SK-N-MC (cell line): ENCODE results near the gene DDX1.
"Not testable (repeated sequence)": the region's sequence is repeated elsewhere in the genome, so short reads cannot be mapped to it uniquely, and the experiment has no call there.

Source experiments
- DNase-seq: peaks from one replicate; pipeline ENCODE4 v3.0.0-alpha.2; 2011; ENCODE audit warnings: low read depth, low spot score
- H3K27ac ChIP-seq: fragments of 200-600 bp; sonication (generic); 2 replicates; pipeline ENCODE4 v1.5.1; 2016; ENCODE audit warnings: mixed run types
- H3K36me3 ChIP-seq: fragments of 200-600 bp; sonication (generic); 2 replicates; pipeline ENCODE4 v1.6.1; 2017; ENCODE audit warnings: antibody characterized with exemption, low read length, mixed read lengths; ENCODE audit not compliant: insufficient read depth
- H3K4me3 ChIP-seq: fragments of 200-600 bp; sonication (generic); 2 replicates; pipeline ENCODE4 v1.5.1; 2016
- H3K9ac ChIP-seq: fragments of 200-600 bp; sonication (generic); 2 replicates; pipeline ENCODE4 v1.8.0; 2017; ENCODE audit warnings: mixed run types, mixed read lengths; ENCODE audit not compliant: insufficient read length
- H3K9me3 ChIP-seq: fragments of 200-600 bp; sonication (generic); 2 replicates; pipeline ENCODE4 v1.6.1; 2017; ENCODE audit warnings: low read depth, mild to moderate bottlenecking, antibody characterized with exemption, low read length, moderate library complexity, mixed read lengths
- EZH2 ChIP-seq: fragments of 200-600 bp; sonication (generic); IDR thresholded peaks from one replicate; pipeline ENCODE4 v1.6.1; 2017; ENCODE audit warnings: antibody characterized with exemption
- FOXP2 ChIP-seq: optimal IDR thresholded peaks from 2 replicates; pipeline ENCODE3; 2011; ENCODE audit warnings: mild to moderate bottlenecking, moderate library complexity; ENCODE audit not compliant: insufficient read depth; ENCODE audit errors: extremely low read length, control extremely low read depth
- POLR2AphosphoS5 ChIP-seq: IDR thresholded peaks from 2 replicates; pipeline ENCODE4 v1.6.1; 2012; ENCODE audit warnings: mild to moderate bottlenecking, low read depth, low read length, borderline replicate concordance

DDX1 gene

GRCh38 chr2:15591692-15592463 lies at the start of gene DDX1:
TSS of gene DDX1 (plus strand) at chr2:15591868. CDS start at chr2:15591934, 66 bp downstream.
- TF ChIP-seq EZH2, result no peak
- TF ChIP-seq POLR2AphosphoS5, result peak; percentile 92
- peak within 1 kb of the TSS; percentile 93 for H3K9ac ChIP-seq
- no peaks in the 10 kb centered on the region for H3K9me3 ChIP-seq
- peak within 1 kb of the TSS; percentile 62 for H3K27ac ChIP-seq
- H3K4me3 ChIP-seq, result peak within 1 kb of the TSS; percentile 84
- peaks cover 25% of the 10 kb centered on the region for H3K36me3 ChIP-seq
- no peak for DNase-seq

- not testable (repeated sequence) for H3K9ac ChIP-seq, H3K9me3 ChIP-seq, H3K36me3 ChIP-seq, H3K4me3 ChIP-seq, DNase-seq, H3K27ac ChIP-seq
Measured at GRCh38 chr2:15542269-15542668, 49.4 kb upstream of the DDX1 start.

- Histone ChIP-seq H3K9ac (no peak overlapping the region), H3K9me3 (no peaks in the 10 kb centered on the region), H3K4me3 (no peak overlapping the region), H3K36me3 (0 out of 2 replicates have a peak, but pooled peaks cover 3% of the 10 kb centered on the region), H3K27ac (no peak overlapping the region)
- TF ChIP-seq POLR2AphosphoS5, result no peak
- no peak for TF ChIP-seq FOXP2
- no peak for DNase-seq
Measured at GRCh38 chr2:15543053-15543452, 48.6 kb upstream of the DDX1 start.

GRCh38 chr2:15543541-15543940 lies 48.1 kb upstream of the DDX1 start:
- no peak for DNase-seq
- peaks cover 3% of the 10 kb centered on the region; the same call in 1 of the 2 replicates for H3K36me3 ChIP-seq
- TF ChIP-seq FOXP2 (no peak), POLR2AphosphoS5 (no peak)

GRCh38 chr2:15544227-15544626 lies 47.4 kb upstream of the DDX1 start:
- Histone ChIP-seq H3K9me3 (no peaks in the 10 kb centered on the region), H3K36me3 (peaks cover 5% of the 10 kb centered on the region; the same call in 1 of the 2 replicates), H3K9ac (no peak overlapping the region), H3K4me3 (no peak overlapping the region), H3K27ac (no peak overlapping the region)
- no peak for TF ChIP-seq FOXP2
- no peak for TF ChIP-seq EZH2
- no peak for TF ChIP-seq POLR2AphosphoS5
- DNase-seq, result no peak

More at GRCh38 chr2:15543541-15543940, 48.1 kb upstream of the DDX1 start:
- H3K9me3 ChIP-seq, result no peaks in the 10 kb centered on the region
- no peak overlapping the region for H3K9ac ChIP-seq
- no peak overlapping the region for H3K27ac ChIP-seq
- H3K4me3 ChIP-seq, result no peak overlapping the region

- Histone ChIP-seq H3K27ac (no peak overlapping the region), H3K4me3 (no peak overlapping the region), H3K9me3 (no peaks in the 10 kb centered on the region), H3K36me3 (peaks cover 9% of the 10 kb centered on the region; the same call in 1 of the 2 replicates), H3K9ac (no peak overlapping the region)
- no peak for TF ChIP-seq EZH2
- TF ChIP-seq POLR2AphosphoS5, result no peak
- TF ChIP-seq FOXP2, result no peak
- DNase-seq, result no peak
Measured at GRCh38 chr2:15546297-15547098, 45.2 kb upstream of the DDX1 start.

GRCh38 chr2:15547115-15547876 lies 44.4 kb upstream of the DDX1 start:
- no peaks in the 10 kb centered on the region for H3K9me3 ChIP-seq
- no peak for DNase-seq
- H3K4me3 ChIP-seq, result no peak overlapping the region
- peaks cover 11% of the 10 kb centered on the region; the same call in 1 of the 2 replicates for H3K36me3 ChIP-seq
- TF ChIP-seq POLR2AphosphoS5 (no peak), FOXP2 (no peak), EZH2 (no peak)
- H3K27ac ChIP-seq, result no peak overlapping the region
- H3K9ac ChIP-seq, result no peak overlapping the region

GRCh38 chr2:15548974-15549373 lies 42.7 kb upstream of the DDX1 start:
- Histone ChIP-seq H3K27ac (no peak overlapping the region), H3K9ac (no peak overlapping the region), H3K4me3 (no peak overlapping the region), H3K9me3 (no peaks in the 10 kb centered on the region), H3K36me3 (peaks cover 11% of the 10 kb centered on the region; the same call in 1 of the 2 replicates)
- DNase-seq, result no peak
- TF ChIP-seq FOXP2 (no peak), EZH2 (no peak), POLR2AphosphoS5 (no peak)
